Dedifferentiated amniotic fluid mesenchymal stem cell (primary cell): ENCODE measurements around the gene COTL1.

ENCODE experiments used
- DNase-seq: peaks from one replicate; pipeline ENCODE4 v3.0.0-alpha.2; 2016; ENCODE audit errors: extremely low spot score

The COTL1 gene

DNA sequence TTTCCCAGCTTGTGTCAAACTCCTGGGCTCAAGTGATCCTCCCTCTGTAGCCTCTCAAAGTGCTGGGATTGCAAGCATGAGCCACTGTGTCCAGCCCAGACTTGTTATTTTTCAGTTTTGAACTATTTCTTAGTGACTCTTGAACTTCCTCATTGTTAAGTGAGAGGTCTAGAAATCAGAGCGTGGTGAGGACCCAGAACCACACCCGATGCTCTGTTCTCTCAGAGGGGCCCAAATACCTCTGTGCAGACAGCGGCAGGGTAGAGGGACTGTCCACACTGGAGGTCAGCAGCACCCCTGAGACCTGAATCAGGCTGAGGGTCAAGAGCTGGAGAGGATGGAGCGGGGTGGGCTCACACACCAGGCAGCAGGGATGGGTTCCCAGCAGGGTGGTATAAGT lies 65.7 kb downstream of the COTL1 start:
- no peak for DNase-seq

DNA sequence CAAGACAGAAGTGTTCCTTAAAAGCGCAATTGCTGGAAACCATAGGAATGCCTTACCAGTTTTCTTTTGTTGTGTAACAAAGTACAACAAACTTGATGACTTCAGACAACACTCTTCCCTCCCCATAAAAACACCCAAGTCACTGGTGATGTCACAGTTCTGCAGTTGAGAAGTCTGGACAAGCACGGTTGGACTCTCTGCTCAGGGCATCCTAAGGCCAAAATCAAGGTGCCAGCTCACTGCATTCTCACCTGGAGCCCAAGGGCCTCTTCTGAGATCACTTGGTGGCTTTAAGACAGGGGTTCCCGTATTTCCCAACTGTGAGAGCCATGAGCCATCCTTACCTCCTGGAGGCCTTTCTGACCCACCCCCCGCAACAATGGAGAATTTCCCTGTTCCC lies 67.8 kb downstream of the COTL1 start:
- no peak for DNase-seq

DNA sequence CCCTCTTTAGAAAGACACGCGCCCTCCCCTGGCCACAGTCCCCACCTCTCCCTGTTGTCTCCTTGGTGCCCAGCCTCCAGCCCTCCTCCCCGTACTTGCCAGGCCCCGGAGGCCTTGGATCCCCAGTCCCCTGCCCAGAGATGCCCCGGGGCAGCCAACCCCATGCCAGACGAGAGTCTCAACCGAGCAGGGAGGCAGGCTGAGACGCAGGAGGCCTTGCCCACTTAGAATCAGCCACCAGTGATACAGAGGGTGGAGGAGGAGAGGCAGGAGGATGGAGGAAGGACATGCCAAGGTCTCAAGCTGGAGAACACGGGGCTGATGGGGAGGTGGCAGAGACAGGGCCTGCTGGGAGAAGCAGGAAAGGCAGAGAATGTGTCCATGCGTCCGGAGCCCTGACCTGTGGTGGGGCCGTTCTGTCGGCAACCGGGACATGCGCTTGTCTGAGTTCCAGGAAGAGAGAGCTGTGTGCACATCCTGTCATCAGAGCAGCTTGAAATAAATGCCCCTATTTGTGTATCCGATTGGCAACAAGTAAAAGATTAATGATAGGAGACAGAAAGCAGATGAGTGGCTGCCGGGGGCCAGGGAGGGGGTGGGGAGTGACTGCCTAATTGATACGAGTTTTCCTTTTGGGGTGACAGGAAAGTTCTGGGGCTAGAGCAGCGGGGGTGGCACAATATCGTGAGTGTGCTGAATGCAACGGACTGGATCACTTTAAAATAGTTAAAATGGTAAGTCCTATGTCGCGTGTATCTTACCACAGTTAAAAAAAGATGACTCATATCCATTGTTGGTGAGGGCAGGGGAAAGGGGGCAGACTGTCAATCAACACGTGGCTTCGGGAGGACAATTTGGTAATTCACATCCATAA lies 68.7 kb downstream of the COTL1 start:
- no peak for DNase-seq

DNA sequence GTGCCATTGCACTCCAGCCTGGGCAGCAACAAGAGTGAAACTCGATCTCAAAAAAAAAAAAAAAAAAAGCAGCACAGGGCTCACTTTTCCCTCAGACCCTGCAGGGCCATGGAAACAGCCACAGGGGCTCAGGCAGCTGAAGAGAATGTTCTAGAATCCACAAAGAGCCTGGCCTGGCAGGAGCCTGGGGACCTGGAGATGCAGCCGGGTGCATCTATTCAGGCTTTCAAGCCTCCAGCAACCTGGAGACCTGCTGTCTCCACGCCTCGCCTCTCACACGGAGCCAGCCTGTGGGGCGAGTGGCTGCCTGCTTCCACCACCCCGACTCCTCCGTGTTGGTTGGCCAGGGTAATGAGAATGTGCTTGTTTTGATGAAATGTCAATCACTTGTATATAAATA lies 69.4 kb downstream of the COTL1 start:
- DNase-seq = no peak

DNA sequence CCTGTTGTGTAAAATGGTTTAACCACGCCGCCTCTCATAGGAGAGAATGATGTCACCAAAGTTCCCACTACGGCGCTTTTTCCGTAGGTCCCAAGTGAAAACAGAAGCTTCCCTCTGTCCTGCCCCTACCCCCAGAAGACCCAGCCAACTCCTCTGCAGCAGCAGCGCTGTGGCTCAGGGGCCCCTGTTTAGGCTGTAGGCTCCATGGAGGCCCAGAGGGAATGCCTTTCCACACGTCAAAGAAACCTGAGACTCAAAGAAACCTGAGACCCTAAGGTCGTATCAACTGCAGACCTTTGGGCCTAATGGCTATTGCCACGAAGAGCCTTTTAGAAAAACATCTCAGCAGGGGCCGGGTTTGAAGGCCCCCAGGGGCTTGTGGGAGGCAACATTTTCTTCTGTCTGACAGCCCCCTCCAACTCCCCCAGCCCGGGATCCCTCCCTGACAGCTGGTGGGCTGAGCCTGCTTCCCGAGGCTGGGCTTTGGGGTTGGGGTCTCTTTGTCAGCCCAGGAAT lies 70.3 kb downstream of the COTL1 start:
- DNase-seq = no peak

DNA sequence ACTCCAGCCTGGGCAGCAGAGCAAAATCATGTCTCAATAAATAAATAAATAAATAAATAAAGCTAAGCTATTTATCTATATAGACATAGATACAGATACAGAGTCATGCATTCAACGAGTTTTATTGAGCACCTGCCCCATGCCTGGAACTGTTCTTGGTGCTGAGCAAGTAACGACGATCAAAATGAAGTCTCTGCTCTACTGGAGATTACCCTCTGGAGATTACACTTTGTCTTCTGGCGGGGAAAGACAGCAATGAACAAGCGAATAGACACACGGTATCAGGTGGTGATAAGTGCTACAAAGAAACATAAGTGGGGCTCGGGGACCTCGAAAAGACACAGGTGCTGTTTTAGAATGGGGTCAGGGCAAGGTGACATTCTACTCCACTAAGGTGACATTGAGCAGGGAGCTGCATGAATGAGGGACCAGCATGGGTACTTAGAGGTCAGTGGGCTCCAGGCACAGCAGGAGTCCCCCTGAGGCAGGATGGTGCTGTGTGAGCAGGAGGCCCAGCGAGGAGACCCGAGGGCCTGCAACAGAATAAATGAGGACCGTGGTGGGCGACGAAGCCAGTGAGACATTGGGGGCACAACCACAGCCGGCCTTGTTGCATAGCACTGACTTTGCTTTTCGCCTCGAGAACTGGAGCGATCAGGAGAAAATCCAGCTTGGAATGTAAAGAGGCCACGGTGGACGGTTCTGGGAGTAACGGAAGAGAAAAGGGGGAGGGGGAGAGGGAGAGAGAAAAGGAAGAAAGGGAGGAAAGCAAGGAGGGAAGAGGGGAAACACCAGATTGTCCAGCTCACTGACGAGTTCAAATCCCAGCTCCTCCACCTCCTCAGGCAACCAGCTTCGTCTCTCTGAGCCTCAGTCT lies 71.0 kb downstream of the COTL1 start:
- no peak for DNase-seq

DNA sequence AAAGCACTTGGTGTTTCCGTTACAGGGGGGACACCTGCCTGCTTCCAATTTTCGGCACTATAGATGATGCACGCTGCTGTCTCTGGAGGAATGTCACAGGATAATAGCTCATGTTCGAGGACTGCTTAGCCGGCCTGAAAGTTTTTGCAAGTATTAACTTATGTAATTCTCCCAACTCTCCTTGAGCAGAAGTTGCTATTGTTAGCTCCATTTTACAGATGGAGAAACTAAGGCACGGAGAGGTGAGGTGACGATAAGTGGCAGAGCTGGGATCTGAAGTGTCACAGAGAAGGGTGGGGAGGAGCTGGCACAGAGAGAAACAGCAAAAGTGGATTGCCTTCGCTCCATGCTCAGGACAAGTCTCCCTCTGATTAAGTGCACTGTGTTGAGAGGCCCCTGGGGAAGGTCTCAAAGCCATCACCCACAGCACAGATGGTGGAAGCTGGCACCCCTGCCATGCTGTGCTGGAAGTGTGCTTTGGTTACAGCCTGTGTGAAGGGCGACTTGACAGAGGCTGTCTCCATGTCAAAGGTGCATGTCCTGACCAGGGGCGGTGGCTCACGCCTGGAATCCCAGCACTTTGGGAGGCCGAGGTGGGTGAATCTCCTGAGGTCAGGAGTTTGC lies 72.7 kb downstream of the COTL1 start:
- no peak for DNase-seq

DNA sequence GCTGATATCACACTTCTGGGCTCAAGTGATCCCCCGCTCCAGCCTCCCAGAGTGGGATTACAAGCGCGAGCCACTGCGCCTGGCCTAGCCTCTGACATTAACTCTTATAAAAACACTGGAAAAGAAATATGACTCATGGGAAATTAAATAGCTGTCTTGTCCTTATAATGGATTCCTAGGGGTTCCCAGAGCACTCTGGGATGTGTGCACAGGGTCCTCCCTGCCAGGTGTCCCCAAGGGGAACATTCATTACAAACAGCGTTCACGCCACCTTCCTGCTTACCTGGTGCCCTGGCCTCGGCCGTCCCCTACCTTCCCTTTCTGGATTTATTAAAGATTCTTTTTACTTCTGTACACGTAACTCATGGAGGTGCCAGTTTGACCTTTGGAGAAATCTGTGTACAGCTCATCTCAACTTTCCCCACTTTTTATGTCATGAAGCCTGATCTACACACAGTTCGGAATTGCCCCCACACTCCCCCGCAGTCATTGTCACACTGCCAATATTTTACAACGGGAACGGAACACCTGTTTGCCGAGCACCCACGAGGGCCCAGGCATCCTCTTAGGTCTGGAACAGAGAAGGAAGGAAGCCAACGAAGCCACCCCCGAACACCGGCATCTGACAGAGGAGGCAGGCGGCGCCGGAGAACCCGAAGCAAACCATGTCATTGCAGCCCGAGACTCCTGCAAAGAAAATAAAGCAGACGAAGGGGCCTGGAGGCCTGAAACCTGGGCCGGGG lies 73.7 kb downstream of the COTL1 start:
- no peak for DNase-seq

DNA sequence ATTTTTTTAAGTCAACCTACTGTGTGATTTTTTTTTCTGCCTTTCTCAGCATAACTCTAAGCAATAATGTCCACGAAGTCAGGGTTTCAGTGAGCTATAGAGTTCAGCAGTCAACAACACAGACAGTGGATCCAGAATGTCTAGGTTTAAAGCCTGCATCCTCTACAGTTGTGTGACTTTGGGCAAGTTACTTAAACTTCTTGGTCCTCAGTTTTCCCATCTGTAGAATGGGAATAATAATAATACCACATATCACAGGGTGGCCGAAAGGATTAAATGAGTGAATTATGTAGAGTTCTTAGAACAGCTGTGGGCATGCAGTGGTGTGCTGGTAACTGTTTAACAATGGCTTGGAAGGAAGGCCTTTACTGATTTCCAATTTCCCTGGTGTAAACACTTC lies 74.6 kb downstream of the COTL1 start:
- no peak for DNase-seq

DNA sequence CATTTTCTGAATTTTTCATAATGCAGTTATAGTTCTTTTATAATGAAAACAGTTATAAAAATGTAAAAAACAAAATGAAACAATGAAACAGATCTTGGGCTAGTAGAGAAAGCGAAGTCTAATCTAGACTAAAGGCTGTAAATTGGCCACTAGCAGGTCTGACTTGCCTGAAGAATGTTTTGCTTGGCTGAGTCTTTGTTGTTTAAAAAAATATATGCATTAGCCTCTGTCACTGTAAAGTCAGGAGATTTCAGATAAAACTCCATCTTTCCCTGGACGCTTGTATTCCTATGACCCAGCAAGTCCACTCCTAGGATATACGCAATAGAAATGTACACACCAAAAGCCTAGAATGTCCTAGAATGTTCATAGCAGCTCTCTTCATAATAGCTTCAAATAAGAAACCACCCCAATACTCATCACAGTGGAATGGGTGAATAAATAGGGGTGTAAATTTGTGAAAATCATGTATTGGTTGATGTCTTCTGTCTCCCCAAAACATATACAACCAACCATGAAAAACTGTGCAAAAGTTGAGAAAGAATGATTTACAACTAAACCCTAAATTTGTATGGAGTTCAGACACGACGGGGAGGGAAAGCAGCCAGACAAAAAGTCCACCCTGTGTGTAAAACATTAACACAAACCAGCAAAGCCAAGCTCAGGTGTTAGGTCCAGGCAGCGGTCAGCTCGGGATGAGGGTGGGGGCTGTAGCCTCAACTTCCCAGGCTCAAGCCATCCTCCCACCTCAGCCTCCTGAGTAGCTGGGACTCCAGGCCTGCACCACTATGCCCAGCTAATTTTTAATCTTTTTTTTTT lies 75.7 kb downstream of the COTL1 start:
- DNase-seq = peak; percentile 20

DNA sequence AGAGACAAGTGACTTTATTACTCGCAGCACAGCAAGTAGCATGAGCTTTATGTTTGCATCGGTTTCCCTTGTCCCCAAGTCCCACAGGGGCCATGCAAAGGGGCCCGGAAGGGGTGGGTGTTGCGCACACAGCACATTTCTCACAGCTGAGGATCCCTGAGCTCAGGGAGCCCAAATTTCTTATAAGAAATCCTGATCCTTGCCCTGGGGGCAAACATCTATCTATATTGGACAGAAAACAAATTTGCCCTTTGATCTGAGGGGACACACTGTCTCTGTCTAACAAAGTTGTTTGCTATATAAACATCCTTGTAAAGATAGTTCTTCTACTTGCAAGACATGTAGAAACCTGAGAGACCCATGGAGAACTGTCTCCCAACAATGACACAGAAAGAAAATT lies 77.7 kb downstream of the COTL1 start:
- no peak for DNase-seq

DNA sequence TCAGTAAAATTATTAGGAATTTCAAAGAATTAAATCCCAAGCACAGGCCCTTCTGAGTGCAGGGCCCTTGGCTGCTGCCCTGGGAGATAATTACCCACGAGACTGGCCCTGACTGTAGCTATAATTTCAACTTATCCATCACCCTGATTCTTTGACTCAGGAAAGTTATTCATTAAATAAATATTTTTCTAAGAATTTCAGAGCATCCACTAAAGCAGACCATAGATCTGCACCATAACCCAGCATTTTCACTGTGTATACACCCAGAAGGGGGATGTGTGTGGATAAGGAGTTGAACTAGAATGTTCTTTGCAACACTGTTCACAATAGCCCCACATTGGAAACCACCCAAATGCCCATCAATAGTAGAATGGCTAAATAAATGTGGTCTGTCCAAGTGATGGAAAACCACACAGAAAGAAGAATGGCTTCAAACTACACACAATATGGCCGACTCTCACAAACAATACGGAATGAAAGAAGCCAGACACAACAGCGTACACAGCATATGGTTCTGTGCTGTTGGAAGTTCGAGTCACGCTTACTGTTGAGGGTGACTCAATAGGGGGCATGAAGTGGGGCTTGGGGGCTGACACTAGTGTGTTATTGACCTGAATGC lies 79.5 kb downstream of the COTL1 start:
- no peak for DNase-seq

DNA sequence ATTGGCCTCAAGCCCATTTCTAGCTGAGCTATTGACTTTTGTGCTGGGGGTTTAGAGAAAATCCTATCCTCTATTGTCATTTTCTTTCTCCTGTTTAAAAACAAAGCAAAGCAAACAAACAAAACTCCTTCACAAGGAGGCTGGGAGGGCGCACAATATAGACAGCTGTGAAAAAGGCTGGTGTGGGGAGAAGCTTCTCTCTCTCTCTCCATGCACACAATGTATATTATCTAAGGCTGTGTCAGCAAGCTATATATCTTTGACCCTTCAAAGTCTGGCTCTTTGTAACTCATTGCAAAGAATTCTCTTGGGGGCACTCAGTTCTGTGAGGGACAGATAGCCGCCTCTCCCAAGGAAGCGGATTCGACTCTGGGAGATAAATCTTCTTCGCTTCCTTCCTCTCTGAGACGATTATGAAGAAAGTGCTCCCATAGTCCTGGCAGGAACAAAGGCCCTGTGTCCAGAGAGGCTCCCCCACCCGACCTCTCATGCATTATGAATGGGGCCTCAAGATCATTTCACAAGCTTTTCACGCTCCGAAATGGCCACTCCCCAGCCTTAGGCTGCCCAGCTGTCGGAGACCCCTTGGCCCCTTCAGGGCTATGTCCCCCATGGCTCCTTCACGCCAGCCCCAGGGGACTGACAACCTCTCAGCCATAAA lies 80.3 kb downstream of the COTL1 start:
- DNase-seq = no peak

DNA sequence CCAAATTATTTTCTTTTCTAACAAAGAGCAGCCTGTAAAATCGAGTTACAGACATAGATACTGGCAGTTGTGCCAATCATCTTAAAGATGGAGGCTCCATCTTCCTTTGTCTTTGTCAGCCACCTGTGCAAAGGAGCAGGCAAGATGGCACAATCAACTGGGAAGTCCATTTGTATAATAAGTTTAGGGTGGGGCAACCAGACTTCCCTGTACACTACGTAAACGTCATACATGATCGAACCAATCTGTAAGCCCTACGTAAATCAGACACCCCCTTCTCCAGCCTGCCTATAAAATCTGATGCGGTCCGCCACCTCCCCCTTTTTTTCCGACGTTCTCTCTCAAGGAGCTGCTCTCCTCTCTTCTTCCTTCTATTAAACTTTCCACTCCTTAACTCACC lies 82.0 kb downstream of the COTL1 start:
- no peak for DNase-seq

DNA sequence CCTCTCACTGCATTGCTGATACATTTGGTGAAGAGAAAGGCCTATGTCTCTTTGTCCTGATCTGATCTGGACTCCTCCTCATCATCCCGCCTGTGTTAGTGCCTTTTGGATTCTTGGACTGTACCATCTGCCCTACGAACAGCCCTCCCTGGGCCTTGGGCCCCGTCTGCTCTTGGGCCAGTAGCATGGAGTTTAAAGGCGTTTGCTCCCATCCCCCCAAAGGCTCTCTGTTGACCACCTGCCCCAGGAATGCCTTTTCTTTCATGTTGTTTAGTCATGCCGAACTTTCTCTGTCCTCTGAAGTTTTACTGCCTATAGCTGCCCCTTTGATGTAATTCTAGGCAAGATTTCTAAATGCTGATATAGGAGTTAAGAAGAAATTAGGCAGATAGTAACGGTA lies 82.5 kb downstream of the COTL1 start:
- DNase-seq = no peak

DNA sequence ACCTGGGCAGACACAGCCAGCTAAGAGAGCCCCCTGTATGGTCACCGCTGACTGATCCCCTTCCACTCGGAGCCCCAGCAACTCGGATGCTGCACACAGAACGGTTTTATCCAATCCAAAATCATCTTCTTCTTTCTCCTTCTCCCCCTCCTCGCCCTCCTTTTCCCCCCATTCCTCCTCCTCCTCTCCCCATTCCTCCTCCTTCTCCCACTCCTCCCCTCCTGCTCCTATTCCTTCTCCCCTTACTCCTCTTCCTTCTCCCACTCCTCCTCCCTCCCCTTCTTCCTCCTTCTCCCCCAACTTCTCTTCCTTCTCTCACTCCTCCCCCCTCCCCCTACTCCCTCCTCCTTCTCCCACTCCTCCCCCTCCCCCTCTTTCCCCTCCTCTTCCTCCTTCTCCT lies 83.1 kb downstream of the COTL1 start:
- no peak for DNase-seq

DNA sequence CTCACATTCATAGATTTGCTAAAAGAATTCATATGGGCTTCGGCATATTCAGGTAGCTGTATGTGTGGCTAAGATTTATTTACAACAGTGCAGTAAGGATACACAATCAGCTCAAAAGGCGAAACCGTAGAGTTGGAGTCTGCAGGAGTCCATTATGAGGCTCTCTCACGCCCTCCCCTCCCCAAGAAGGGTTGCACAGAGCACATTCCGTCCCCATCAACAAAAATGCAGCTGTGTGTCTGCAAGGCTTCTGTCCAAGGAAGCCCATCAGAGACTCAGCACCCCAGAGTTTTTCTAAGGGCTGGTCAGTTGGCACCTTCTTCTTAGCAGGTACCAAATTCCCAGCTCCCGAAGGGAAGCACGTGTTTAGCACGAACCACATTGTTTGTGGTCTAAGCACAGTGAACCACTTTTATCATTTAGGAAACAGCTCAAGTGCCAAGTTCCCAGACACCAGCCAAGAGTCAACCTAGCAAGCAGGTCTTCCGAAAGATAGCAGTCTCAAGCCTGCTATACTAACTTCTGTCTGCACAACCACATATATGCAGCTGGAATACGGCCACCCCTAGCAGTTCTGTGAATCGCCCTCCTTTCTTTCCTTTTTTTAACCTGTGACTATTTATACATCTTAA lies 84.9 kb downstream of the COTL1 start:
- no peak for DNase-seq

DNA sequence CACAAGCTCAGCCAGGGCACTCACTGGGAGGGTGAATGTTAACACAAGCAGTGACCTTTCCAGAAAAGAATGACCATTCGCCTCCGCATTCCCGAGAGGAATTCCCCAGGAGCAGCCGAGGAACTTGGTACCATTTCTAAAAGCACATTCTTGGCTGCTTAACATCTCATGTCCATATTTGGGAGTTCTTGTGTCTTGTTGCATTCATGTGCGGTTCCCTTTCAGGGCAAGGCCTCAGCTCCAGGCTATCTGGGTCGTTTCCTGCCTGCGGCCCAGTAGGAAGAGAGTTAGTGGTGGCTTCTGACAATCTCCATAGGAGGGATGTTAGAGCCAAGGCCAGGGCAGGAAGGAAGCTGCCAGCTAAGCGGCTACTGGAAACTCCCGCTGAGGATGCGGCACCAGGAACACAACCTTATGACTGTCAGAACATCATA lies 85.6 kb downstream of the COTL1 start:
- peak; percentile 91 for DNase-seq

DNA sequence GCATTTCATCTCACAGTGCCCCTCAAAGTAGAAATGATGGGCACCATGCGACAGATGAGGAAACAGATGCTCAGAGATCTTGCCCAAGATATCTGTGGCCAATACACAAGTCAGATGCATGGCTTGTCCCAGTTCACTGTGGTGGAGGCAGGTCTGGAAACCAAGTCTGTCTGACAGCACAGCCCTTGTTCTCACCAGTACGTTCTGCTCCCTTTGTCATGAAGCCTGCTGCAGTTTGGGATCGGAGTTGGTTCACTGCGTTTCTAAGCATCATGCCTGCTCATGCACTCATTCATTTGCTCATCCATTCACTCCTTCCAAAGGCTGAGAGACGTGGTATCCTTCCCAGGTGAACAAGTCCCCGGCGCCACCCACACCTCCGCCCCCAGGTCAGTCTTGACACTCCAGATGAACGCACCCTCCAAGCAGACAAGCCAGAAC lies 86.2 kb downstream of the COTL1 start:
- DNase-seq = no peak
